Putamen (tissue), 1 donor: ENCODE data around the gene FRAS1.
"Not testable (repeated sequence)": the region's sequence is repeated elsewhere in the genome, so short reads cannot be mapped to it uniquely, and the experiment has no call there.

Experiments
- DNase-seq: peaks from one replicate; pipeline ENCODE4 v3.0.0-alpha.2; 2016; ENCODE audit warnings: low spot score

Gene FRAS1

GRCh38 chr4:78288327-78288726 lies 231.2 kb downstream of the FRAS1 start:
- no peak for DNase-seq

- DNase-seq, result no peak
Measured at GRCh38 chr4:78291277-78291676, 234.2 kb downstream of the FRAS1 start.

- DNase-seq, result no peak
Measured at GRCh38 chr4:78292341-78292740, 235.2 kb downstream of the FRAS1 start.

GRCh38 chr4:78292856-78293255 lies 235.7 kb downstream of the FRAS1 start:
- DNase-seq, result no peak

- no peak for DNase-seq
Measured at GRCh38 chr4:78293348-78293747, 236.2 kb downstream of the FRAS1 start.

GRCh38 chr4:78293821-78294301 lies 236.7 kb downstream of the FRAS1 start:
- no peak for DNase-seq

GRCh38 chr4:78296261-78296660 lies 239.1 kb downstream of the FRAS1 start:
- no peak for DNase-seq

GRCh38 chr4:78297116-78297800 lies 240.1 kb downstream of the FRAS1 start:
- DNase-seq, result no peak

- no peak for DNase-seq
Measured at GRCh38 chr4:78298618-78299017, 241.5 kb downstream of the FRAS1 start.

GRCh38 chr4:78299565-78299972 lies 242.4 kb downstream of the FRAS1 start:
- DNase-seq, result no peak

GRCh38 chr4:78307263-78307662 lies 250.1 kb downstream of the FRAS1 start:
- DNase-seq, result not testable (repeated sequence)

- DNase-seq, result no peak
Measured at GRCh38 chr4:78308517-78308916, 251.4 kb downstream of the FRAS1 start.

GRCh38 chr4:78309352-78309751 lies 252.2 kb downstream of the FRAS1 start:
- no peak for DNase-seq

- no peak for DNase-seq
Measured at GRCh38 chr4:78310007-78310739, 253.1 kb downstream of the FRAS1 start.

- DNase-seq, result no peak
Measured at GRCh38 chr4:78310740-78311115, 253.6 kb downstream of the FRAS1 start.

GRCh38 chr4:78311306-78311705 lies 254.2 kb downstream of the FRAS1 start:
- no peak for DNase-seq

- peak; percentile 36 for DNase-seq
Measured at GRCh38 chr4:78312989-78313753, 256.0 kb downstream of the FRAS1 start.

- DNase-seq, result no peak
Measured at GRCh38 chr4:78313754-78314120, 256.6 kb downstream of the FRAS1 start.

- no peak for DNase-seq
Measured at GRCh38 chr4:78318126-78318525, 261.0 kb downstream of the FRAS1 start.

GRCh38 chr4:78320349-78320935 lies 263.3 kb downstream of the FRAS1 start:
- no peak for DNase-seq

- peak; percentile 78 for DNase-seq
Measured at GRCh38 chr4:78322032-78322431, 264.9 kb downstream of the FRAS1 start.

- no peak for DNase-seq
Measured at GRCh38 chr4:78323439-78323838, 266.3 kb downstream of the FRAS1 start.
